Astrocyte (in vitro differentiated cells and primary cell): ENCODE results near the gene LRMDA. TPM values are rescaled to one million over a fixed set of nuclear protein-coding genes. Genes with fewer than 3 reads are reported as not detected.

ENCODE experiments used
- DNase-seq: peaks from one replicate; pipeline ENCODE4 v3.0.0-alpha.2; 2010; ENCODE audit warnings: low read depth
- FAIRE-seq: peaks from 2 replicates; lab custom pipeline; 2011; peaks lifted over from hg19 to GRCh38; lab: Jason Lieb, UNC
- H2AFZ ChIP-seq: 2 replicates; pipeline ENCODE4 v1.6.0; 2012; ENCODE audit warnings: low read depth, low read length, inconsistent platforms
- H3K27ac ChIP-seq: 2 replicates; pipeline ENCODE4 v1.5.1; 2011; ENCODE audit warnings: low read depth, low read length, inconsistent platforms
- H3K27me3 ChIP-seq: 2 replicates; pipeline ENCODE4 v1.6.0; 2011; ENCODE audit warnings: low read length, inconsistent platforms; ENCODE audit not compliant: insufficient read depth
- H3K36me3 ChIP-seq: 2 replicates; pipeline ENCODE4 v1.5.1; 2011; ENCODE audit warnings: low read length, inconsistent platforms; ENCODE audit not compliant: insufficient read depth
- H3K4me1 ChIP-seq: 2 replicates; pipeline ENCODE4 v1.5.1; 2011; ENCODE audit warnings: low read length, inconsistent platforms; ENCODE audit not compliant: insufficient read depth
- H3K4me2 ChIP-seq: 2 replicates; pipeline ENCODE4 v1.6.0; 2012; ENCODE audit warnings: low read length, inconsistent platforms
- H3K4me3 ChIP-seq: 2 replicates; pipeline ENCODE4 v1.5.1; 2011; ENCODE audit warnings: low read depth, mild to moderate bottlenecking, low read length, inconsistent platforms; ENCODE audit not compliant: insufficient read depth
- H3K79me2 ChIP-seq: 2 replicates; pipeline ENCODE4 v1.6.0; 2012; ENCODE audit warnings: mild to moderate bottlenecking, low read length, inconsistent platforms; ENCODE audit not compliant: insufficient read depth
- H3K9ac ChIP-seq: 2 replicates; pipeline ENCODE4 v1.6.0; 2012; ENCODE audit warnings: mild to moderate bottlenecking, low read length, inconsistent platforms
- H3K9me3 ChIP-seq: 2 replicates; pipeline ENCODE4 v1.5.1; 2012; ENCODE audit warnings: low read depth, mild to moderate bottlenecking, low read length, inconsistent platforms; ENCODE audit not compliant: insufficient read depth
- H4K20me1 ChIP-seq: 2 replicates; pipeline ENCODE4 v1.6.0; 2012; ENCODE audit warnings: low read length, inconsistent platforms; ENCODE audit not compliant: insufficient read depth
- H3K27ac Mint-ChIP-seq: one replicate; pipeline ENCODE4 v1.8.0; 2021; ENCODE audit warnings: mild to moderate bottlenecking, mixed read lengths; ENCODE audit not compliant: unreplicated experiment
- H3K27me3 Mint-ChIP-seq: one replicate; pipeline ENCODE4 v1.8.0; 2021; ENCODE audit warnings: low read depth, mixed read lengths; ENCODE audit not compliant: unreplicated experiment
- H3K36me3 Mint-ChIP-seq: one replicate; pipeline ENCODE4 v1.8.0; 2021; ENCODE audit warnings: low read depth, mixed read lengths; ENCODE audit not compliant: unreplicated experiment
- H3K4me1 Mint-ChIP-seq: one replicate; pipeline ENCODE4 v1.8.0; 2021; ENCODE audit warnings: low read depth, mixed read lengths; ENCODE audit not compliant: unreplicated experiment
- H3K4me3 Mint-ChIP-seq: one replicate; pipeline ENCODE4 v1.8.0; 2021; ENCODE audit warnings: mild to moderate bottlenecking, moderate library complexity, mixed read lengths; ENCODE audit not compliant: unreplicated experiment
- H3K9me3 Mint-ChIP-seq: one replicate; pipeline ENCODE4 v1.8.0; 2021; ENCODE audit warnings: mild to moderate bottlenecking, mixed read lengths; ENCODE audit not compliant: unreplicated experiment
- EZH2 ChIP-seq: IDR thresholded peaks from 2 replicates; pipeline ENCODE4 v1.6.1; 2012; ENCODE audit warnings: mild to moderate bottlenecking, low read length, inconsistent platforms; ENCODE audit not compliant: insufficient read depth
- total RNA-seq: library from RNA; stranded (reverse); gene quantifications from 2 replicates; pipeline ENCODE4 v1.2.1, GENCODE V29; 2021
- TF ChIP-seq, protein P1 (sequence below): IDR thresholded peaks from 2 replicates; pipeline ENCODE4 v1.5.1; 2011; ENCODE audit warnings: low read depth, mild to moderate bottlenecking, inconsistent platforms, low read length, moderate library complexity; ENCODE audit not compliant: insufficient read depth

LRMDA gene
- total RNA-seq, 1 donor from 2014 or later, result 2.7 TPM

GRCh38 chr10:75788394-75789205 is 357.2 kb downstream of the LRMDA start:
- H3K4me3 ChIP-seq, result no peak overlapping the region
- no peaks in the 10 kb centered on the region for H3K36me3 ChIP-seq
- H3K9me3 Mint-ChIP-seq, result no peaks in the 10 kb centered on the region
- H3K27ac Mint-ChIP-seq, result no peak overlapping the region
- peaks cover 2% of the 10 kb centered on the region for H3K27me3 ChIP-seq
- peaks cover 10% of the 10 kb centered on the region for H3K4me1 Mint-ChIP-seq
- H3K9me3 ChIP-seq, result no peaks in the 10 kb centered on the region
- no peak overlapping the region for H2AFZ ChIP-seq
- peaks cover 2% of the 10 kb centered on the region for H3K27me3 Mint-ChIP-seq
- TF ChIP-seq, protein P1, sequence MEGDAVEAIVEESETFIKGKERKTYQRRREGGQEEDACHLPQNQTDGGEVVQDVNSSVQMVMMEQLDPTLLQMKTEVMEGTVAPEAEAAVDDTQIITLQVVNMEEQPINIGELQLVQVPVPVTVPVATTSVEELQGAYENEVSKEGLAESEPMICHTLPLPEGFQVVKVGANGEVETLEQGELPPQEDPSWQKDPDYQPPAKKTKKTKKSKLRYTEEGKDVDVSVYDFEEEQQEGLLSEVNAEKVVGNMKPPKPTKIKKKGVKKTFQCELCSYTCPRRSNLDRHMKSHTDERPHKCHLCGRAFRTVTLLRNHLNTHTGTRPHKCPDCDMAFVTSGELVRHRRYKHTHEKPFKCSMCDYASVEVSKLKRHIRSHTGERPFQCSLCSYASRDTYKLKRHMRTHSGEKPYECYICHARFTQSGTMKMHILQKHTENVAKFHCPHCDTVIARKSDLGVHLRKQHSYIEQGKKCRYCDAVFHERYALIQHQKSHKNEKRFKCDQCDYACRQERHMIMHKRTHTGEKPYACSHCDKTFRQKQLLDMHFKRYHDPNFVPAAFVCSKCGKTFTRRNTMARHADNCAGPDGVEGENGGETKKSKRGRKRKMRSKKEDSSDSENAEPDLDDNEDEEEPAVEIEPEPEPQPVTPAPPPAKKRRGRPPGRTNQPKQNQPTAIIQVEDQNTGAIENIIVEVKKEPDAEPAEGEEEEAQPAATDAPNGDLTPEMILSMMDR, result no peak
- no peak for TF ChIP-seq EZH2
- no peak overlapping the region for H3K4me3 Mint-ChIP-seq
- H3K4me1 ChIP-seq, result no peaks in the 10 kb centered on the region
- H4K20me1 ChIP-seq, result no peaks in the 10 kb centered on the region
- DNase-seq (no peak), FAIRE-seq (no peak)
- H3K27ac ChIP-seq, result no peak overlapping the region
- H3K36me3 Mint-ChIP-seq, result no peaks in the 10 kb centered on the region
- H3K9ac ChIP-seq, result no peak overlapping the region
- H3K4me2 ChIP-seq, result no peak overlapping the region
- H3K79me2 ChIP-seq, result no peaks in the 10 kb centered on the region

- no peak for FAIRE-seq
These were observed 362.4 kb downstream of the LRMDA start for GRCh38 chr10:75793848-75794247.

More at GRCh38 chr10:75793848-75794247, 362.4 kb downstream of the LRMDA start:
- Histone ChIP-seq H3K9me3 (no peaks in the 10 kb centered on the region), H3K27ac (no peak overlapping the region), H2AFZ (no peak overlapping the region), H3K4me1 (no peaks in the 10 kb centered on the region), H3K36me3 (no peaks in the 10 kb centered on the region), H3K27me3 (no peaks in the 10 kb centered on the region), H3K9ac (no peak overlapping the region), H3K4me2 (no peak overlapping the region), H4K20me1 (no peaks in the 10 kb centered on the region), H3K4me3 (no peak overlapping the region), H3K79me2 (no peaks in the 10 kb centered on the region)
- Mint-ChIP-seq H3K4me3 (no peak overlapping the region), H3K27ac (no peak overlapping the region), H3K36me3 (no peaks in the 10 kb centered on the region), H3K9me3 (no peaks in the 10 kb centered on the region), H3K27me3 (no peaks in the 10 kb centered on the region), H3K4me1 (peaks cover 5% of the 10 kb centered on the region)
- TF ChIP-seq EZH2, result no peak
- TF ChIP-seq, protein P1, result no peak
- DNase-seq, result no peak
